Measurements from ENCODE around the gene WNT9A. TPM values are rescaled to one million over a fixed set of nuclear protein-coding genes. Genes with fewer than 3 reads are reported as not detected.

WNT9A gene
- total and polyA plus RNA-seq, 9 of the 15 experiments (the other 6 are each of a cell fraction or from before 2014, with no cell fraction given) = 0.04 to 0.17 (median 0.10) TPM; not detected in 4

DNA sequence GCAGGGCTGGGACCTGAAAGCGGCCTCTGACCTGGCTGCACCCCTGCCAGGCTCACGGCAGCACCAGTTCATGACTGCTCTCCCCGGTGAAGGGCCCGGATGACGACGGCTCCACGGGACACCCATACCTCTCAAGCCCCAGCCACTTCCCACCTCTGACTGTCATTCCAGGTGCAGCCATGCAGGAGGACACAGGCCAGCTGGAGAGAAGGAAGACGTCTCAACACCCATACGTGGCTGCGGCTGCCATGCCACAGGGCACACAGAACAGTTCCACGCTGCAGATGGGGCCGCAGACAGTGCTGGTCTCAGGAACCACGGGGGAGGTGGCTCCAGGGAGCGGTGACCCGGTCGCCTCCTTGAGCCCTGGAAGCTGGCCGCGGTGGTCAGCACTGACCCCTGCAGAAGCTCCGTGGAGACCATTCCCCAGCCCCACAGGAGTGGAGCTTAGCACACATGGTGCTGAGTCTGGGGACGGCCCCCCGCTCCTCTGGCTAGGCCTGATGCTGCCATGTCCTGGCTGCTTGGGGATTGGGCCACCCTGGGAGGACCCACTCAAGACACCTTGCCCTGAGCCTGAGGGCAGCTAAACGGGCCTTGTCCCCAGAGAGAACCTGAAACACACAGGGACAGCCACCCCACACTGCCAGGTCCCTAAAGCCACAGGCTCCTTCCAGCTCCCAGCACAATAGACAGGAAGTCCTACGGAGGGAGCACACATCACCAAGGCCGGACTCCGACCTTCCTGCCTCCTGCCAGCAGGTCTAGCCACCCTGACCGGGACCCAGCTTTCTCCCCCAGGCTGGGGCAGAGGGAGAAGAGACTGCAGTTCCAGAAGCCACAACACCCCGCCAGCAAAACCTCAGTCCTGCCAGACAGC, 8.6 kb downstream of the WNT9A start:
- Histone ChIP-seq H3K4me2 (ENCODE audit: insufficient read depth, low read length) (no peak overlapping the region), H3K9ac (ENCODE audit: insufficient read depth in 1 of 2, low read depth in 2 of 2, low read length in 2 of 2) (peak overlapping the region in 1 of 2 experiments; percentile 42; a peak in 1 of 4 replicates), H3K27ac (ENCODE audit: extremely low read depth, low read depth, low read length) (no peak overlapping the region), H3K4me1 (replicated peaks in 1 of 2; ENCODE audit: control insufficient read depth in 2 of 2, insufficient read depth in 2 of 2, low read length in 2 of 2) (peaks cover 0 to 34% of the 10 kb centered on the region in 2 experiments; a peak in 1 of 5 replicates), H4K20me1 (replicated peaks; ENCODE audit: control insufficient read depth, insufficient read depth, low read length) (peaks cover 2% of the 10 kb centered on the region; the same call in 1 of the 2 replicates), H3K27me3 (ENCODE audit: control insufficient read depth in 2 of 2, insufficient read depth in 2 of 2, low read length in 2 of 2) (peaks cover 46 to 94% of the 10 kb centered on the region in 2 experiments; a peak in 4 of 5 replicates), H3K79me2 (ENCODE audit: control insufficient read depth, insufficient read depth, low read length) (no peaks in the 10 kb centered on the region), H3K9me3 (replicated peaks; ENCODE audit: control insufficient read depth, insufficient read depth, low read depth, low read length) (no peaks in the 10 kb centered on the region; the same call in 1 of the 2 replicates), H3K4me3 (no peak overlapping the region), H2AFZ (ENCODE audit: low read depth, low read length) (no peak overlapping the region), H3K9me1 (ENCODE audit: control insufficient read depth, insufficient read depth, low read length) (no peaks in the 10 kb centered on the region), H3K36me3 (ENCODE audit: control insufficient read depth, insufficient read depth, low read length) (no peaks in the 10 kb centered on the region)
- ATAC-seq (no peak), DNase-seq (ENCODE audit: extremely low read depth in 1 of 4, low spot score in 3 of 4) (no peak), FAIRE-seq (no peak)
- in situ Hi-C loops (cut with MboI) = loop anchor here (10.0 kb wide), 1 partner anchor 174 kb away; no protein-coding TSS in a partner anchor
- no TSS peak for BruUV-seq (replicated peaks)
- ChIA-PET CTCF (ENCODE audit: low intra/inter-chr PET ratio) (no interaction called here), POLR2A (interaction anchor here (0.6 to 0.7 kb wide), 2 partner anchors 103 to 209 kb away, joined by 3 read pairs; no protein-coding TSS in a partner anchor)
- no peak for TF ChIP-seq RBFOX2 (IDR thresholded peaks at IDR 0.05; ENCODE audit: low read depth, low read length)
- TF ChIP-seq, protein P1, sequence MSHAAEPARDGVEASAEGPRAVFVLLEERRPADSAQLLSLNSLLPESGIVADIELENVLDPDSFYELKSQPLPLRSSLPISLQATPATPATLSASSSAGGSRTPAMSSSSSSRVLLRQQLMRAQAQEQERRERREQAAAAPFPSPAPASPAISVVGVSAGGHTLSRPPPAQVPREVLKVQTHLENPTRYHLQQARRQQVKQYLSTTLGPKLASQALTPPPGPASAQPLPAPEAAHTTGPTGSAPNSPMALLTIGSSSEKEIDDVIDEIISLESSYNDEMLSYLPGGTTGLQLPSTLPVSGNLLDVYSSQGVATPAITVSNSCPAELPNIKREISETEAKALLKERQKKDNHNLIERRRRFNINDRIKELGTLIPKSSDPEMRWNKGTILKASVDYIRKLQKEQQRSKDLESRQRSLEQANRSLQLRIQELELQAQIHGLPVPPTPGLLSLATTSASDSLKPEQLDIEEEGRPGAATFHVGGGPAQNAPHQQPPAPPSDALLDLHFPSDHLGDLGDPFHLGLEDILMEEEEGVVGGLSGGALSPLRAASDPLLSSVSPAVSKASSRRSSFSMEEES (CRISPR knock-in tag; IDR thresholded peaks at IDR 0.05) = no peak
- peak; percentile 49; the same call in 1 of the 2 replicates for TF ChIP-seq EZH2 (IDR thresholded peaks at IDR 0.05; ENCODE audit: borderline replicate concordance, low read depth, low read length)
- TF ChIP-seq, protein P2, sequence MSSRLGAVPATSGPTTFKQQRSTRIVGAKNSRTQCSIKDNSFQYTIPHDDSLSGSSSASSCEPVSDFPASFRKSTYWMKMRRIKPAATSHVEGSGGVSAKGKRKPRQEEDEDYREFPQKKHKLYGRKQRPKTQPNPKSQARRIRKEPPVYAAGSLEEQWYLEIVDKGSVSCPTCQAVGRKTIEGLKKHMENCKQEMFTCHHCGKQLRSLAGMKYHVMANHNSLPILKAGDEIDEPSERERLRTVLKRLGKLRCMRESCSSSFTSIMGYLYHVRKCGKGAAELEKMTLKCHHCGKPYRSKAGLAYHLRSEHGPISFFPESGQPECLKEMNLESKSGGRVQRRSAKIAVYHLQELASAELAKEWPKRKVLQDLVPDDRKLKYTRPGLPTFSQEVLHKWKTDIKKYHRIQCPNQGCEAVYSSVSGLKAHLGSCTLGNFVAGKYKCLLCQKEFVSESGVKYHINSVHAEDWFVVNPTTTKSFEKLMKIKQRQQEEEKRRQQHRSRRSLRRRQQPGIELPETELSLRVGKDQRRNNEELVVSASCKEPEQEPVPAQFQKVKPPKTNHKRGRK (tag; IDR thresholded peaks at IDR 0.05) = no peak
- TF ChIP-seq, protein P3, sequence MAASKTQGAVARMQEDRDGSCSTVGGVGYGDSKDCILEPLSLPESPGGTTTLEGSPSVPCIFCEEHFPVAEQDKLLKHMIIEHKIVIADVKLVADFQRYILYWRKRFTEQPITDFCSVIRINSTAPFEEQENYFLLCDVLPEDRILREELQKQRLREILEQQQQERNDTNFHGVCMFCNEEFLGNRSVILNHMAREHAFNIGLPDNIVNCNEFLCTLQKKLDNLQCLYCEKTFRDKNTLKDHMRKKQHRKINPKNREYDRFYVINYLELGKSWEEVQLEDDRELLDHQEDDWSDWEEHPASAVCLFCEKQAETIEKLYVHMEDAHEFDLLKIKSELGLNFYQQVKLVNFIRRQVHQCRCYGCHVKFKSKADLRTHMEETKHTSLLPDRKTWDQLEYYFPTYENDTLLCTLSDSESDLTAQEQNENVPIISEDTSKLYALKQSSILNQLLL (CRISPR knock-in tag; IDR thresholded peaks at IDR 0.05; ENCODE audit: borderline replicate concordance) = no peak
- peak; percentile 23; the same call in 1 of the 2 replicates for TF ChIP-seq STAG1 (CRISPR knock-in tag; IDR thresholded peaks at IDR 0.05; ENCODE audit: borderline replicate concordance)
- no peak for TF ChIP-seq MXI1 (IDR thresholded peaks at IDR 0.05; ENCODE audit: low read depth, low read length)
- intact Hi-C loops (cut with micrococcal nuclease) = no loop called here
- WGBS (ENCODE audit: insufficient coverage, low coverage, missing lambda C conversion rate) = 3% methylated on average over 27 of the region's 27 CpGs
